GM19043 (cell line): ENCODE data around the gene INPPL1.

ENCODE experiments used
- ATAC-seq: cut with Tn5 transposase; IDR thresholded peaks from one replicate; pipeline ENCODE4 v1.9.1; 2021; ENCODE audit warnings: low read depth; ENCODE audit not compliant: unreplicated experiment

The INPPL1 gene

DNA sequence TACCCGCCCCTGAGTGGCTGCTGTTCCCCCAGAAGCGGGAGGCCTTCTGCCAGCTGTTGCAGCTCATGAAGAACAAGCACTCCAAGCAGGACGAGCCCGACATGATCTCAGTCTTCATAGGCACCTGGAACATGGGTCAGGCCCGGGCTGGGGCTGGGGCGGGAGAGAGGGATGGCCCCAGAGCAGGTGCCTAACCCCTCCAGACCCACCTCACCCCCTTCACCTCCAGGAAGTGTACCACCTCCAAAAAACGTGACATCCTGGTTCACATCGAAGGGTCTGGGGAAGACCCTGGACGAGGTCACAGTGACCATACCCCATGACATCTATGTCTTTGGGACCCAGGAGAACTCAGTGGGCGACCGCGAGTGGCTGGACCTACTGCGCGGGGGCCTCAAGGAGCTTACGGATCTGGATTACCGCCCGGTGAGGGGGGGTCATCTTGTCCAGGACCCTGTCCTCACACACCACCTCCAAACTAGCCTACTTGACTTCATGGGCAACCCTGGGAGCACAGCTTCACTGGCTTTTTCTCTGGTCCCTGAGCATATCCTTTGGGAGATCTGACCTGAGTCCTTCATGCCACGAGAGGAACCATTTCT lies 6.3 kb downstream of the INPPL1 start:
- ATAC-seq, result no peak

DNA sequence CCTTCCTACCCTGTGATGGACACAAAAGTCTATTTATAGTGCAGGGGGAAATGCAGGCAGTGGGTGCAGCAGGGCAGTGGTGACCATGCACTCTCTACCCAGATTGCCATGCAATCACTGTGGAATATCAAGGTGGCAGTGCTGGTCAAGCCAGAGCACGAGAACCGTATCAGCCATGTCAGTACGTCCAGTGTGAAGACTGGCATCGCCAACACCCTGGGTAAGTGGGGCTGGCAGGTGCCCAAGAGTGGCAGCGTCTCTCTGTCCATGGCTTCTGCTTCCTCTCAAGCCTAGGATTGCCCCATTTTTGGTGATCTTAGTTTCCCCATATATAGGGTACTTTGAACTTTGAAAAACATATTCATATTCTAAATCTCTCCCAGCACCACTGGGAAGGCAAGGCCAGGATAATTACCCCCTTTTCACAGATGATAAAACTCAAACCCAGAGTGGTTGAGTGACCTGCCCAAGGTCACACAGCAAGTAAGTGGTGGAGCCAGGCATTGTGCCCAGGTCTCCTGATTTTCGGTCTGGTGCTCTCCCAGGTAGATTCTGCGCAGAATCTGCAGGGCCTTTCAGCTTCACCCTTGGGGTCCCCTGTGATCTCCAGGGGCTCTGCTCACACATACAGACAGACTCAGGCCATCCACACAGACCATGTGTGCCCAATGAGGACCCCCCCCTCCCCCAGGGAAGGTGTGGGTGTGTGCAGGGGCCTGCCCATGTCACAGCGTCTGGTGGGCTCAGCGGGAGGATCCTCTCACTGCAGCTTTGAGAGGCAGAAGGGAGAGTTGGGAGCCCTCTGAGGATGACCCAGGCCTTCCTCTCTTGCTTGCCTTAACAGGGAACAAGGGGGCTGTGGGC lies 7.1 kb downstream of the INPPL1 start:
- no peak for ATAC-seq

DNA sequence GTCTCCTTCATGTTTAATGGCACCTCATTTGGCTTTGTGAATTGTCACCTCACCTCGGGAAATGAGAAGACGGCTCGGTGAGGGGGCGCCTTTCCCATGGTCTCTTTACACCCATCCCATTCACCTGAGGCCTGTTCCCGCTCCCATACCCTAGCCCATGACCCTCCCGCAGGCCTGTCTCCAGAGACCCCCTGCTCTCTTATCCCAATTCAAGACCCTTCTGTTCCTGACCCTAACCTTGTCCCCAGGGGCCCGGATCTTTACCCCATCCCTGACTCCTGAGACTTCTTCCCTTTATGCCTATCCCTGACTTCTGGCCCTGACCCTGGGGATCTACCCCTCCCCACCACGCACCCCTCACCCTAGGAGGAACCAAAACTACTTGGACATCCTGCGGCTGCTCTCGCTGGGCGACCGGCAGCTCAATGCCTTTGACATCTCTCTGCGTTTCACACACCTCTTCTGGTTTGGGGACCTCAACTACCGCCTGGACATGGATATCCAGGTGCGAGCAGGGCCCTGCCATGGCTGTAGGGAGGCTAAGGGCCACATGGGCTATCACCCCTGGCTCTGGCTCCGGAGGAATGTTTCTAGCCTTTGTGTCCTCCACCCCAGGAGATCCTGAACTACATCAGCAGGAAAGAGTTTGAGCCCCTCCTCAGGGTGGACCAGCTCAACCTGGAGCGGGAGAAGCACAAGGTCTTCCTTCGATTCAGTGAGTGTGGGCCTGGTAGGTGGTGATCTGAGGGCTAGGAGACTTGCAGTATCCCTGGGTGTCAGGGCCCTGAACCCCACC lies 7.9 kb downstream of the INPPL1 start:
- no peak for ATAC-seq

DNA sequence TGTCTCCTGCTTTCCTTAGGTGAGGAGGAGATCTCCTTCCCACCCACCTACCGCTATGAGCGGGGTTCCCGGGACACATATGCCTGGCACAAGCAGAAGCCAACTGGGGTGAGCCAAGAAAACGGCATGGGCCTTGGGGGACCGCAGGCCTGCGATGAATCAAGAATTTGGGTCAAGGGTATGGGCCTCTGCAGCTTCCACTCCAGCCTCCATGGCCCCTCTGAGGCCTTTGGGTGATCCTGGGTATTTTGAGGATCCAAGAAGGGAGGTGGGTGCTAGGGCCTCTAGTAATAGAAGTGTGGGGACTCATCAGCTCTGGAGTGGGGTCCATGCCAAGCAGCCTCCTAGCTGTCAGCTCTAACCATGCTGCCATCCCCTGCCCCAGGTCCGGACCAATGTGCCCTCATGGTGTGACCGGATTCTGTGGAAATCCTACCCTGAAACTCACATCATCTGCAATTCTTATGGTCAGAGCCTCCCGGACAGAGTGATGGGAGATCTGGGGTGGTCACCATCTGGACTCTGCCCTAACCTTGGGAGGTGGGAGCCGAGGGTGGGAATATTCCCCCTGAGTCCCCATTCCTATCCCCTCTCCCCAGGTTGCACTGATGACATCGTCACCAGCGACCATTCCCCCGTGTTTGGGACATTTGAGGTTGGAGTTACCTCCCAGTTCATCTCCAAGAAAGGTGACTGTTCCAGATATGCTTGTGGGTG lies 8.6 kb downstream of the INPPL1 start:
- no peak for ATAC-seq

DNA sequence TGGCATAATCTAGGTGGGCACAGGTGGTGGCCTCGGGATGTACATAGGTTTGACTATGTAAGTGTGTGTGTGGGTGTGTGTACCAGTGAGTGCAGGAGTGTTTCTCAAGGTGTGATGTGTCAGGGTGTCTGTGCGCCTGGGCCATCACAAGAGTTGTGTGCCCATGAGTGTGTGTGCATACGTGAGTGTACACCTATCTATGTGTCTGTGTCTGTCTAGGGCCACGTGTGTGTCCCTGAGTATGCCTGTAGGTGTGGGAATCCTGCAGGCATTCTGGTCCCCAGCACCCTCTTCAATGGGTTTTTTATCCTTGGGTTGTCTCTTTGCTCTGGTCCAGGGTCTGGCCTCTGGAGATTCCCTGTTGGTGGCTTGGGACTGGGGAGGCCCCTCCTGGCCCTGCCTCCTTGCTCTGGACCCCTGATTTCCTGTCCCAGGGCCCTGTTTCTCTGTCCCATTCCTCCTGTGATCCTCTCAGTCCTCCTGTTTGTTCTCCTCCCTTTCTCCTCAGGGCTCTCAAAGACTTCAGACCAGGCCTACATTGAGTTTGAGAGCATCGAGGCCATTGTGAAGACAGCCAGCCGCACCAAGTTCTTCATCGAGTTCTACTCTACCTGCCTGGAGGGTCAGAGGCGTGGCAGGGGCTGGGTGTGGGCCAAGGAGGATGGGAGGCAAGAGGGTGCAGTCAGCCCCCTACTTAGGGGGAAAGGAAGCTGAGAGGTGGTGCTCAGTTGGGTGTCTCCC lies 9.4 kb downstream of the INPPL1 start:
- no peak for ATAC-seq

DNA sequence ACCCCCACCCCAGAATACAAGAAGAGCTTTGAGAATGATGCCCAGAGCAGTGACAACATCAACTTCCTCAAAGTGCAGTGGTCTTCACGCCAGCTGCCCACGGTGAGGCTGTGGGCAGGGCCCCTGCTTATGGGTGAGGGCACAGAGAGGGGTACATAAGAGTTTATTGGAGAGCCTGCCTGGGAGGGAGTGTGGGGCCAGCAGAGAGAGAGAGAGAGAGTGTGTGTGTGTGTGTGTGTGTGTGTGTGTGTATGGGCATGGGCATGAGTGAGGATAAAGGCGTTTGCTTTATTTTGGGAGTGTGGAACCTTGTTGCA lies 9.9 kb downstream of the INPPL1 start:
- ATAC-seq, result no peak

DNA sequence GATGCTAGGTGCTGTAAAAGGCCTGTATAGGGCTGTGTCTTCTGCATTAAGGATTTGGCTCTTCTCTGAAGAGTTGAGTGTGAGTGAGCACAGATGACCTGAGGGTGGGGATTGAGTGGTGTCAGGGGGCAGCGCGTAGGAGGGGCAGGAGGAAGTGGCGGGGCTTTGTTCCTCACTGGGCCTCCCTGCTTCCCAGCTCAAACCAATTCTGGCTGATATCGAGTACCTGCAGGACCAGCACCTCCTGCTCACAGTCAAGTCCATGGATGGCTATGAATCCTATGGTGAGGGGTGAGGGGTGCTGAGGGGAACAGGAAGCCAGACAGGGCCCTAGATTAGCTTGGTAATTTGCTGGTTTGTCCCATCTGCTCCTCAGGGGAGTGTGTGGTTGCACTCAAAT lies 10.4 kb downstream of the INPPL1 start:
- ATAC-seq, result no peak

DNA sequence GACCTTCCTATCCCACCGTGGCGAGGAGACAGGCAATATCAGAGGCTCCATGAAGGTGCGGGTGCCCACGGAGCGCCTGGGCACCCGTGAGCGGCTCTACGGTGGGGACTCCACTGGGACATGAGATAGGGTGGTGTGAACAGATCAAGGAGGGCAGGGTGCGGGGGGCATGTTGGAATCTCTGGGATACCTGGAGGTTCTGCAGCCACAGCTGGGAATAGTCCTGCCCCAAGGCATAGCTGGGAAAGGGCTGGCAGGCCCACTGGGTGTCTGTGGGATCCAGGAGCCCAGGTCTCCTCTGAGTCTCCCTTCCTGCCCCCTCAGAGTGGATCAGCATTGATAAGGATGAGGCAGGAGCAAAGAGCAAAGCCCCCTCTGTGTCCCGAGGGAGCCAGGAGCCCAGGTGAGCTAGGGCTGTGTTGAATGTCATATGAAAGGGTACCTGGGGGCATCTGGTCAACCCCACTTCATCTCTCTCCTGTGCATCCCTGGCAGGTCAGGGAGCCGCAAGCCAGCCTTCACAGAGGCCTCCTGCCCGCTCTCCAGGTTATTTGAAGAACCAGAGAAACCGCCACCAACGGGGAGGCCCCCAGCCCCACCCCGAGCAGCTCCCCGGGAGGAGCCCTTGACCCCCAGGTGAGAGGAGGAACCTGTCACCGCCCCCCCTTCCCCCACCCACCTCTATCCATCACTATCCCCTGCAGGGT lies 10.9 kb downstream of the INPPL1 start:
- ATAC-seq, result no peak

DNA sequence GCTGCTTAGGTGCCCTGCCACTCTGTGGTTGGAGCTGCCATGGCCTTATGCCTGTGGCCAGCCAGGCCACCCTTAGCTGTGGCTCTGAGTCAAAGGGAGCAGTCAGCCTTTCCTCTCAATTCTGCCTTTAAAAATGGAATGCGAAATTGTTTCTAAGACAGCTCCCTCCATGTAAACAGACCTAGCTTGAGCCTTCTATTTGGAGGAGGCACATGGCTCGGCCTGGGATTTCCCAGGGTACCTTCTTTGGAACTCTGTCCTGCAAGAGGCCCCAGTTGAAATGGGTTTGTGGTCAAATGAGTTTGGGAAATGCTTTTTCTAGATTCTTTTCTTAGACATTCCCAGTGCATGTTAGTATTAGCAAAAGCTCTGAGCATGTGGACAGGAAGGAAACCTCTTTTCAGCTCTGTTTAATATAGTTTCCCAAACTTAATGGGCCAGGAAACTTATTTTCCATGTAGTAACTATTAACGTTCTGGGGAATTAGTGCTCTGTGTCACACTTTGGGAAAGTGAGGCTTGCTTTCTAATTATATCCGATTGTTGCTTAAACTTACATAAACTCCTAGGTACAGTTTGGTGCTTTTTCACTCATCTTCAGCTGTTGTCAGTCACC lies 11.6 kb downstream of the INPPL1 start:
- no peak for ATAC-seq

DNA sequence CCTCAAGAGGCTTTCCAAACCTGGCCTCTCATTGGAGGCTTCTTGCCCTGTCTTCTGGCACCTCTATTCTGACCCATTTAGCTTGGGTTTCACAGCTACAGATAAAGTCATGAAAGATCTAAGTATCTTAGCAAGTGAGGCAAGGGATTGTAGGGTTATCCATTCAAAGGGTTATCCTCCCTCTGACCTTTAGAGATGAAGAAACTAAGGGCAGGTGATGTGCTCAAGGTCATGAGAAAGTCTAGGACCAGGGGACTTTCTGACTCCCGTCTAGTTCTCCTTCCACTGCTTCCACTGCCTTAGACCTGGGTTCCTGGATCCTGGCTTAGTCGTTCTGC lies 12.2 kb downstream of the INPPL1 start:
- ATAC-seq, result no peak

DNA sequence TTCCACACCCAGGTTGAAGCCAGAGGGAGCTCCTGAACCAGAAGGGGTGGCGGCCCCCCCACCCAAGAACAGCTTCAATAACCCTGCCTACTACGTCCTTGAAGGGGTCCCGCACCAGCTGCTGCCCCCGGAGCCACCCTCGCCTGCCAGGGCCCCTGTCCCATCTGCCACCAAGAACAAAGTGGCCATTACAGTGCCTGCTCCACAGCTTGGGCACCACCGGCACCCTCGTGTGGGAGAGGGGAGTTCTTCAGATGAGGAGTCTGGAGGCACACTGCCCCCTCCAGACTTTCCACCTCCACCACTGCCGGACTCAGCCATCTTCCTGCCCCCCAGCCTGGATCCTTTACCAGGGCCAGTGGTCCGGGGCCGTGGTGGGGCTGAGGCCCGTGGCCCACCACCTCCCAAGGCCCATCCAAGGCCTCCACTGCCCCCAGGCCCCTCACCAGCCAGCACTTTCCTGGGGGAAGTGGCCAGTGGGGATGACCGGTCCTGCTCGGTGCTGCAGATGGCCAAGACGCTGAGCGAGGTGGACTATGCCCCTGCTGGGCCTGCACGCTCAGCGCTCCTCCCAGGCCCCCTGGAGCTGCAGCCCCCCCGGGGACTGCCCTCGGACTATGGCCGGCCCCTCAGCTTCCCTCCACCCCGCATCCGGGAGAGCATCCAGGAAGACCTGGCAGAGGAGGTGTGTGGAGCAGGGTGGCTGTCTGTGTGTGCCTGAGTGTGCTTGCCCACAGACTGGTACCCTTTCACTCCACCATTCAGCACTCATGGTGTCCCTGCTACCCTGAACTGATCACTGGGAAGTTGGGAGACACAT lies 12.8 kb downstream of the INPPL1 start:
- ATAC-seq, result no peak

DNA sequence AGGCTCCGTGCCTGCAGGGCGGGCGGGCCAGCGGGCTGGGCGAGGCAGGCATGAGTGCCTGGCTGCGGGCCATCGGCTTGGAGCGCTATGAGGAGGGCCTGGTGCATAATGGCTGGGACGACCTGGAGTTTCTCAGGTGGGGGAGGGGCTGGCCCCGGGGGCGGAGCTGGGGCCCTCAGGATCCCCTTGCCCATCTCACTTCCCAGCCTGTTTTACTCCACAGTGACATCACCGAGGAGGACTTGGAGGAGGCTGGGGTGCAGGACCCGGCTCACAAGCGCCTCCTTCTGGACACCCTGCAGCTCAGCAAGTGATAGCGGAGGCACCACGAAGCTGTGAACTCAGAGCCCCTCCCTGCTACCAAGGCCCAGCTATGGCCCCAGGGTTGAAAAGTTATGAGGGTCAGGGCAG lies 13.5 kb downstream of the INPPL1 start:
- no peak for ATAC-seq

DNA sequence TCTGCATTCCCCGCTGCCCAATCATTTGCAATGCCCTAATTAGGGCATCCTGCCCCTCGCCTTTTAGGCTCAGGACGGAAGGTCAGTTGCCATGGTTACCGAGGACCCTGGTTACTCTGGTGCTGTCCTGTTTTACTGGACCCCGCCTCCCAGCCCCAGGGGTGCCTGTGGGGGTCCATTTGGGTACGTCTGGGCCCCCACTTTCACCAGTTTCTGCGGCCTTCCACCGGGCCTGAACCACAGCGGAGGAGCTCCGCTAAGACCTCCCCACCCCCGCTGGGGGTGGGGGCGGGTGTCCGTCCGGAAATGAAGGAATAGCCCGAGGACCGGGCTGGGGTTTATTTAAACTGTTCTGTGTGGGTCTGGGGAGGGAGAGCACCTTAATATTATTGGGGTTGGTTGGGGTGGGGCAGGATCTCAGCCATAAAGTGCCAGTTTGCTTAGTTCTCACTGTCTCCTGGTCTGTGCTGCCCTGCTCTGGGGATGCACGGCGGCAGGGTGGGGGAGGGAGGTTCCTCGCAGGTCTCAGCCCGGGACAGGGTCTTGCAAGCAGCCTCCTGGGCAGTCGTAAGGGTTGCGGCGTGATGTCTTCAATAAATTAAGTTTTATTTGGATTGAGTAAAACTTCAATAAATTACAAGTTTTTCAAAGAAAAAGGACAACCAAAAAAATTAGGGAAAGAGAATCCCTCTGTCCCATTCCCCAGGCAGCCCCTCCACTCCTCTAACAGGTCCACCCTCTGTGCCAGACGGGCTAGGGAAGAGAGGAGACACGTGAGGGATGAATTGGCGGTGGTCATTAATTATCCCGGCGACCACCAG lies 14.1 kb downstream of the INPPL1 start:
- no peak for ATAC-seq

DNA sequence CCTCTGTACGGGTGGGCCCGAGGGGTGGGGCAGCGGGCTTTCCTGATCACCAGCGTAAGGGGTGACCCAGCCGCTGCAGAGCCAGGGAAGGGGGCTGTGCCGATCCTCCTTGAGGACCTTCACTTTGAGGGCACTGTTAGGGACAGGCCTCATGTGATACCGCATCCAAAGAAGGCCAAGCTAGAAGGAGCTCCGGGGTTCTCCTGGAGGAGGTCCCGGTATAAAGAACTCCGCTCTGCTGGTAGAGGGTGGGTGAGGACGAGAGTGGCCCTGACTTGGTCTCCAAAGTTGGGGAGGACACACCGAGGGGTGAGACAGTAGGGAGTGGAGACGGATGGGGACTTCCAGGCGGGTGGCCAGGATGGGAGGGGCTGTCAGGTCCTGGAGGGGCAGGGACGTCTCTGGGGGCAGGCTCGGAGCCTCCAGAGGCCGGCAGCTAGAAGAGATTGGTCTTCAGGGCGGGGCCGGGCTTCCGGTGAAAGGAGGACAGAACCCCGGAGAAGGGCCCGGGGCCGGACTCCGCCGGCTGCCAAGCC lies 14.8 kb downstream of the INPPL1 start:
- no peak for ATAC-seq

DNA sequence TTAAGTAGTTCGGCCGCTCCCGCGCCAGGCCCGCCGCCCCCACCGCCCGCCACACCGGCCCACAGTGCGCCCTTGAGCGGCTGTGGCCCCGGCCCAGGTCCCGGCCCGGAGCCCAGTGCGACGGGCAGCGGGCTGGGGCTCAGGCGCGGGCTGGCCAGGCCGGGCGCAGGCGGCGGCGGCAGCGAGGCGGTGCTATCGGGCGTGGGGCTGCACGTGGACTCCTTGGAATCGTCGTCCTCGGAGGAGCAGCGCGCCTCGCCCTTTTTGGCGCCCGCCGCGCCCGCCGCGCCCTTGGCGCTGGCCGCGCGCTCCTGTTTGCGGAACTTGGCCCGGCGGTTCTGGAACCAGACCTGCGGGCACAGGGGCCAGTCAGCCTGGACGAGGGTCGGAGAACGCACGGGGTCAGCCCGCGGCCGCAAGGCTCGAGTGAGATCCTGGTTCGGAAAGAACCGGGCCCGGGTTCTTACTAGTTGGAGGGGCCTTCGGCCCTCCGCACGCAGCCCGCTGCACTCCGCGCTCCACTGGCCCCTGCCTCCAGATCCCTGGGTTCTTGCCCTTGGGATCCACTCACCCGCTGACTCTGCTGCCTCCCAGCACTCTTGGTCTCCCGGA lies 15.4 kb downstream of the INPPL1 start:
- ATAC-seq, result no peak

DNA sequence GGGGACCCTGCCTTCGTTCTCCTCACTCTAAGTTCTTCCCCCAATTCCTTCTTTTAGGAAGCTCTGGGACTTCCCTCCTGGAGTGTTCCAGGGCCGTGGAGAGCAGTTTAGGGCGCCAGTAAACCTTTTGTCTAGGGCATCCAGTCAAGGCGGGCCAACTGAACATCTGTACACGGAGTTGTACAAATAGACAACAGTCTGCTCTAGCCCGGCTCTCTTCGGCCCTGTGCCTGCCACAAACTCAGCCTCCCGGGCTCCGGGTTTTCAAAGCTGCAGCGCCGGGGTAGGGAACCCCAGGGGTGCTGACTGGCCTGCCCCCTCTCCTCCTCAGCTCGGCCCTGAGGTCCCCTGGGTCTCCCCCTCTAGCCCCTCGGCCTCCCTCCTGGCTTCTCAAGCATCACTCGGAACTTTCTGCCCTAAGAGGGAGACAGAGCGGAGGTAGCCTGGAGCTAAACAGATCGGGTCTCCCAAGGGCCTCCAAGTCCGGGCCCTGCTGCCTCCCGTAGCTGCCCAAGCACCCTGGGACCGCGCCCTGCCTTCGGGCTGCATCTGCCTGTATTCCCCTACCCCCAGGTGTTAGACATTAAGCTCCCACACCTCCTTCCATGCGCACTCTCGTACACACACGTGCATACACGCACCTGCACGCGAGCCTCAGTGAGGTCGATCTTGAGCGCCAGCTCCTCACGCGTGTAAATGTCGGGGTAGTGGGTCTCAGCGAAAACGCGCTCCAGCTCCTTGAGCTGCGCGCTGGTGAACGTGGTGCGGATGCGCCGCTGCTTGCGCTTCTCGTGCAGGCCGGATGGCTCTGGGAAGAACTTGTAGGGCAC lies 16.1 kb downstream of the INPPL1 start:
- no peak for ATAC-seq
